A673 (cell line): Measurements from ENCODE around the gene PPFIA2. TPM values are rescaled to one million over a fixed set of nuclear protein-coding genes. Genes with fewer than 3 reads are reported as not detected.

ENCODE experiments used
- BruUV-seq: library from RNA; stranded (reverse); fragments of 400-500 nt; replicated peaks from 2 replicates; lab custom pipeline; 2021; lab: Mats Ljungman, UMichigan
- CTCF ChIA-PET: fragments of 300-600 bp; sonication (Branson Sonifier 250); formaldehyde crosslinking; loops from one replicate; lab custom pipeline; 2022; ENCODE audit warnings: antibody characterized with exemption; lab: Charles Lee
- POLR2A ChIA-PET: fragments of 300-600 bp; sonication (Branson Sonifier 250); formaldehyde crosslinking; loops from one replicate; lab custom pipeline; 2022; ENCODE audit warnings: antibody characterized with exemption; ENCODE audit not compliant: low non-redundant PET; lab: Charles Lee
- DNase-seq: peaks from one replicate; pipeline ENCODE4 v3.0.0-alpha.2; 2015; ENCODE audit warnings: low spot score
- H3K27ac ChIP-seq: fragments of 200-600 bp; sonication (generic); 2 replicates; pipeline ENCODE4 v1.5.1; 2016; ENCODE audit warnings: mixed run types, low read depth, mild to moderate bottlenecking, mixed read lengths, antibody characterized with exemption, low read length; ENCODE audit not compliant: poor library complexity, severe bottlenecking
- H3K27me3 ChIP-seq: fragments of 200-600 bp; sonication (generic); replicated peaks from 2 replicates; pipeline ENCODE4 v1.6.1; 2017; ENCODE audit warnings: mixed run types, low read depth, mild to moderate bottlenecking, mixed read lengths, antibody characterized with exemption, low read length; ENCODE audit not compliant: insufficient read depth, poor library complexity
- H3K36me3 ChIP-seq: fragments of 200-600 bp; sonication (generic); 2 replicates; pipeline ENCODE4 v1.6.1; 2016; ENCODE audit warnings: mixed run types, mild to moderate bottlenecking, mixed read lengths, antibody characterized with exemption, low read length; ENCODE audit not compliant: insufficient read depth, poor library complexity, severe bottlenecking
- H3K4me1 ChIP-seq: fragments of 200-600 bp; sonication (generic); 2 replicates; pipeline ENCODE4 v1.6.1; 2017; ENCODE audit warnings: mixed run types, mild to moderate bottlenecking, mixed read lengths, antibody characterized with exemption, low read length; ENCODE audit not compliant: insufficient read depth, poor library complexity, severe bottlenecking
- H3K4me3 ChIP-seq: fragments of 200-600 bp; sonication (generic); 2 replicates; pipeline ENCODE4 v1.5.1; 2016; ENCODE audit warnings: low read depth, mixed run types, mild to moderate bottlenecking, mixed read lengths, low read length; ENCODE audit not compliant: poor library complexity, severe bottlenecking
- H3K9me3 ChIP-seq: fragments of 200-600 bp; sonication (generic); 2 replicates; pipeline ENCODE4 v1.6.1; 2016; ENCODE audit warnings: mixed run types, low read depth, mild to moderate bottlenecking, mixed read lengths, antibody characterized with exemption, low read length; ENCODE audit not compliant: poor library complexity, severe bottlenecking
- EZH2 ChIP-seq: fragments of 200-600 bp; sonication (generic); IDR thresholded peaks from 2 replicates; pipeline ENCODE4 v1.6.1; 2017; ENCODE audit warnings: borderline replicate concordance, low read depth, mild to moderate bottlenecking, mixed read lengths, antibody characterized with exemption, low read length; ENCODE audit not compliant: poor library complexity, severe bottlenecking
- intact Hi-C: fragments of 100-400 bp; cut with micrococcal nuclease; formaldehyde crosslinking; loops from one replicate; pipeline ENCODE4 v1.10.0; 2022; ENCODE audit not compliant: unreplicated experiment
- total RNA-seq: library from RNA; stranded (reverse); gene quantifications from 2 replicates; pipeline ENCODE4 v1.2.3, GENCODE V29; 2021
- TF ChIP-seq, protein P1 (sequence below): fragments of 300-800, 200-600 bp; sonication (generic); conservative IDR thresholded peaks from 2 replicates; pipeline ENCODE4 v1.5.1; 2017; ENCODE audit warnings: low read depth, mild to moderate bottlenecking, antibody characterized with exemption, low read length, moderate library complexity, mixed read lengths

The PPFIA2 gene
- total RNA-seq, 1 experiment from 2014 or later = 0.52 TPM

DNA sequence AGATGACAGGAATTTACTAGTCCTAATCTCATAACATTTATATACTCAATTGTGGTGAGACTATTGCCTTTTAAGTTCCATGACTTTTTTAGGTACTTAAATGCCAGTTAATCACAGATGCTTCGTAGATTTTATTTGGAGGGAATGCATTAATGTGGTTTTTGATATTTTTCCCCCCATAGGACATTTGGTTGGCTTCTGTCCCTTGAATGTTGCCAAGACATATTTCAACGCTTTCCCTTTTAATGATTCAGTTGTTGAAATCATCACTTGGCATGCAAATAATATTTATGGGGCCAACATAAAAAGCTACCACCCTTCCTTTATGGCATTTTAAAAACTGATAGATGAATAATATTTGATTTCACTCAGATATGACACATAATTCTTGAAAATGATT, 509.2 kb downstream of the PPFIA2 start:
- no peak for DNase-seq
- no peaks in the 10 kb centered on the region for H3K9me3 ChIP-seq
- no peak overlapping the region for H3K27ac ChIP-seq
- no TSS peak for BruUV-seq
- CTCF ChIA-PET = interaction anchor here (1.2 kb wide), 1 partner anchor 8 kb away, joined by 3 read pairs; no protein-coding TSS in a partner anchor
- POLR2A ChIA-PET = interaction anchor here (0.6 kb wide), 2 partner anchors 23 to 453 kb away, joined by 3 to 6 read pairs; no protein-coding TSS in a partner anchor
- H3K4me3 ChIP-seq = no peak overlapping the region
- H3K27me3 ChIP-seq = no peaks in the 10 kb centered on the region
- no peaks in the 10 kb centered on the region for H3K36me3 ChIP-seq
- intact Hi-C loops = loop anchor here (10.0 kb wide), 3 partner anchors 105 to 625 kb away; no protein-coding TSS in a partner anchor
- H3K4me1 ChIP-seq = peaks cover 26% of the 10 kb centered on the region
- TF ChIP-seq, protein P1, sequence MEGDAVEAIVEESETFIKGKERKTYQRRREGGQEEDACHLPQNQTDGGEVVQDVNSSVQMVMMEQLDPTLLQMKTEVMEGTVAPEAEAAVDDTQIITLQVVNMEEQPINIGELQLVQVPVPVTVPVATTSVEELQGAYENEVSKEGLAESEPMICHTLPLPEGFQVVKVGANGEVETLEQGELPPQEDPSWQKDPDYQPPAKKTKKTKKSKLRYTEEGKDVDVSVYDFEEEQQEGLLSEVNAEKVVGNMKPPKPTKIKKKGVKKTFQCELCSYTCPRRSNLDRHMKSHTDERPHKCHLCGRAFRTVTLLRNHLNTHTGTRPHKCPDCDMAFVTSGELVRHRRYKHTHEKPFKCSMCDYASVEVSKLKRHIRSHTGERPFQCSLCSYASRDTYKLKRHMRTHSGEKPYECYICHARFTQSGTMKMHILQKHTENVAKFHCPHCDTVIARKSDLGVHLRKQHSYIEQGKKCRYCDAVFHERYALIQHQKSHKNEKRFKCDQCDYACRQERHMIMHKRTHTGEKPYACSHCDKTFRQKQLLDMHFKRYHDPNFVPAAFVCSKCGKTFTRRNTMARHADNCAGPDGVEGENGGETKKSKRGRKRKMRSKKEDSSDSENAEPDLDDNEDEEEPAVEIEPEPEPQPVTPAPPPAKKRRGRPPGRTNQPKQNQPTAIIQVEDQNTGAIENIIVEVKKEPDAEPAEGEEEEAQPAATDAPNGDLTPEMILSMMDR = no peak
- TF ChIP-seq EZH2 = no peak

DNA sequence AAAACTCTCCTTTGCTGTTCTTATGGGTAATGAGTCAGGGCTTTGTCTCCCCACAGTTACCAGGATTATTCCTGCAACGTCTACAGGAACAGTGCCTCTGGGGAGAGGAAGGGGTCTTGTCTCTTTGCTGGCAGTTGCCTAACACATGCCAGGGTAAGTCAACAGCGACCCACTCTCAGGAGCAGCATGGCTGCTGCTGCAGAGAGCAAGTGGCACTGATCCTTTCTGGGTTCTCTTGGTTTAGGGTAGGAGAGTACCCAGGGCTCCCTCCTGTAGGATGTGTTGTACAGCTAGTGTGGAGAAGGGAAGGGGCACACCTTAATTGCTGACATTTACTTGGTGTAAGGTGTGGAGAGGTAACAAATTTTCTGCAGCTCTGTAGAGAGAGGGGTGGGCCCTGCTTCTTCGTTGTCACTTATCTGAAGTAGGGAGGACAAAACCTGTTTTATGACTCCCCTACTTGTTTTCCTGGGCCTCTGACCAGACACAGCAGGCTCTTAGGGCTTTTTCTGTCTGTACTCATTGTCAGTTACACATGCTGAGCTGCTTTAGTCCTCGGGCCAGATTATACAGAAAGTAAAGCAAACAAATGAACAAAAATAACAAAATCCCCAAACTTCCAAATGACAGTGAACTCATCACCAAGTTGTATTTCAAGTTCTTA, 513.1 kb downstream of the PPFIA2 start:
- no peaks in the 10 kb centered on the region for H3K36me3 ChIP-seq
- intact Hi-C loops = no loop called here
- TF ChIP-seq EZH2 = no peak
- TF ChIP-seq, protein P1 = no peak
- DNase-seq = no peak
- peaks cover 26% of the 10 kb centered on the region for H3K4me1 ChIP-seq
- CTCF ChIA-PET = no interaction called here
- H3K9me3 ChIP-seq = no peaks in the 10 kb centered on the region
- no peaks in the 10 kb centered on the region for H3K27me3 ChIP-seq
- H3K4me3 ChIP-seq = no peak overlapping the region
- no TSS peak for BruUV-seq
- POLR2A ChIA-PET = no interaction called here
- H3K27ac ChIP-seq = peak overlapping the region; percentile 5

DNA sequence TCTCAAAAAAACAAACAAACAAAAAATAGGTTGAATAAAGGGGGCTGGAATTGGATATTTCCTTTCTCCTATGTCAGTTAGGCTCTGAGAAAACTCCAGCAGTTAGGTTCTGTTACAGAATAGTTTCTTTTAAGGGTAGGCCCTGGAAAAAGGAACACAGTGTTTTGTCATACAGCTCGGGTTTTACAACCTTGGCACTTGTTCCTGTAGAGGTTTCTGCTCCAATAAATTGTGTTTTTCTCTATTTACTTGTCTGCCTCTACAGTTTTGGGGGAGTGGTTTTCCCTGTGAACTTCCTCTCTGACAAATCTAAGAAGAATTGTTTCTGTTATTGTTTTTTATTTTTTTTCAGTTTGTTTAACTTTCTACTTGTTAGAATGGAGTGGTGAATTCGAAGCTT, 513.7 kb downstream of the PPFIA2 start:
- H3K36me3 ChIP-seq = no peaks in the 10 kb centered on the region
- peaks cover 26% of the 10 kb centered on the region for H3K4me1 ChIP-seq
- H3K4me3 ChIP-seq = no peak overlapping the region
- BruUV-seq = no TSS peak
- intact Hi-C loops = no loop called here
- ChIA-PET POLR2A (no interaction called here), CTCF (no interaction called here)
- TF ChIP-seq EZH2 = no peak
- TF ChIP-seq, protein P1 = no peak
- H3K27me3 ChIP-seq = no peaks in the 10 kb centered on the region
- H3K9me3 ChIP-seq = no peaks in the 10 kb centered on the region
- H3K27ac ChIP-seq = no peak overlapping the region
- DNase-seq = no peak
